GM15510 (cell line): ENCODE data around the gene KNOP1.

Experiments used
- POLR2A ChIP-seq: IDR thresholded peaks from 3 replicates; pipeline ENCODE4 v1.6.1; 2011; ENCODE audit warnings: borderline replicate concordance; ENCODE audit not compliant: insufficient read length; ENCODE audit errors: extremely low read depth

Gene KNOP1

GRCh38 chr16:19749571-19750080 is 31.6 kb upstream of the KNOP1 start:
- TF ChIP-seq POLR2A = no peak

- no peak for TF ChIP-seq POLR2A
Observed at GRCh38 chr16:19748389-19749168, 30.6 kb upstream of the KNOP1 start.

- no peak for TF ChIP-seq POLR2A
Observed at GRCh38 chr16:19746561-19746960, 28.5 kb upstream of the KNOP1 start.

- TF ChIP-seq POLR2A = no peak
Observed at GRCh38 chr16:19745286-19746010, 27.4 kb upstream of the KNOP1 start.

- TF ChIP-seq POLR2A = no peak
Observed at GRCh38 chr16:19744670-19745069, 26.6 kb upstream of the KNOP1 start.

GRCh38 chr16:19743816-19744159 is 25.8 kb upstream of the KNOP1 start:
- TF ChIP-seq POLR2A = no peak

- no peak for TF ChIP-seq POLR2A
Observed at GRCh38 chr16:19741354-19741753, 23.3 kb upstream of the KNOP1 start.

- no peak for TF ChIP-seq POLR2A
Observed at GRCh38 chr16:19737306-19738038, 19.4 kb upstream of the KNOP1 start.

GRCh38 chr16:19735074-19735867 is 17.2 kb upstream of the KNOP1 start:
- no peak for TF ChIP-seq POLR2A

GRCh38 chr16:19733551-19733950 is 15.5 kb upstream of the KNOP1 start:
- TF ChIP-seq POLR2A = no peak

GRCh38 chr16:19728636-19728965 is 10.6 kb upstream of the KNOP1 start:
- no peak for TF ChIP-seq POLR2A

- no peak for TF ChIP-seq POLR2A
Observed at GRCh38 chr16:19722981-19723380, 5.0 kb upstream of the KNOP1 start.

- no peak for TF ChIP-seq POLR2A
Observed at GRCh38 chr16:19722269-19722952, 4.4 kb upstream of the KNOP1 start.

- no peak for TF ChIP-seq POLR2A
Observed at GRCh38 chr16:19718624-19718965, 568 bp upstream of the KNOP1 start.
